Measurements from ENCODE around the gene RAD51D. TPM values are rescaled to one million over a fixed set of nuclear protein-coding genes. Genes with fewer than 3 reads are reported as not detected.

RAD51D gene
- polyA plus RNA-seq, 2 of the 4 experiments (the other 2 are of a cell fraction), result 18.4 to 23.8 TPM

- POLR2A ChIA-PET, result no interaction called here
- no peak for FAIRE-seq
- CTCF ChIA-PET, result interaction anchor here (1.5 to 3.3 kb wide), 2 partner anchors 9 to 11 kb away, joined by 3 to 11 read pairs; no protein-coding TSS in a partner anchor
Observed at GRCh38 chr17:35052241-35052610, 67.4 kb downstream of the RAD51D start.

GRCh38 chr17:35051579-35052240 is 68.0 kb downstream of the RAD51D start:
- H3K27ac ChIP-seq, result peak overlapping the region; percentile 23 to 29; a peak in 5 of 6 replicates
- no peaks in the 10 kb centered on the region for H3K9me3 ChIP-seq
- CTCF ChIA-PET, result interaction anchor here (1.3 to 1.5 kb wide), 3 partner anchors 8 to 68 kb away, joined by 3 to 4 read pairs (median 3); no protein-coding TSS in a partner anchor
- no peak overlapping the region for H3K4me3 ChIP-seq
- H3K4me2 ChIP-seq, result peak overlapping the region; percentile 62
- POLR2A ChIA-PET, result no interaction called here
- TF ChIP-seq JUN (IDR thresholded peaks at IDR 0.05) (no peak), MAFK (IDR thresholded peaks at IDR 0.05; ENCODE audit: partially characterized antibody) (peak; percentile 83)
- H3K4me1 ChIP-seq, result peaks cover 50% of the 10 kb centered on the region
- peak in 1 of 2 experiments; percentile 26; a peak in 3 of 6 replicates for ATAC-seq
- WGBS (ENCODE audit: missing lambda C conversion rate), result 29% methylated on average over 6 of the region's 6 CpGs
- no peak for DNase-seq (ENCODE audit: low read depth in 1 of 2, low spot score in 1 of 2)
- no peak for FAIRE-seq

More at GRCh38 chr17:35052241-35052610, 67.4 kb downstream of the RAD51D start:
- peak overlapping the region; percentile 62 for H3K4me2 ChIP-seq
- no peak for DNase-seq (ENCODE audit: low read depth in 1 of 2, low spot score in 1 of 2)
- H3K4me1 ChIP-seq, result peaks cover 44% of the 10 kb centered on the region
- no peak for ATAC-seq
- TF ChIP-seq HOXA7 (CRISPR knock-in tag; IDR thresholded peaks at IDR 0.05) (0 out of 2 replicates have a peak, but pooled peaks have one; percentile 42), CTCF (IDR thresholded peaks at IDR 0.05) (no peak)
- peak overlapping the region in 1 of 2 experiments; percentile 23; a peak in 3 of 6 replicates for H3K27ac ChIP-seq
- H3K4me3 ChIP-seq, result no peak overlapping the region
- no peaks in the 10 kb centered on the region for H3K9me3 ChIP-seq

DNA sequence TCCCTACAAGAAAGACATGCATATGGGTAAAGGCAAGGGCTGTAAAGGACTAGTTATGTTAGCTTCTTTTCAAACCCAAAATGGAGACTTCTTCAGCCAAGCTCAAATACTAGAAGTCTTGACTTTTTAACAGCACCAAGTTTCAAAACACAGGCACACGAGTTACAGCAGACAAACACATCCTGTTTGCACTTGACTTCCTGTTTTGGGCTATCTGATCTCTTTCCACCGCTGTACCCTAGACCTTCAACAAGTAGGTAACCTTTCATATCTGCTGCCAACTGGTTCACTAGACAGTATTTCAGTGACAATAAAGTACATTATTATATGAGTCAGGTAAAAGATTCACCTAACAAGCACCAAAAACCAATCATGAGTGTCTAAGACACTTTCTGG is 68.5 kb downstream of the RAD51D start:
- TF ChIP-seq ZNF302 (CRISPR knock-in tag; IDR thresholded peaks at IDR 0.05), result no peak
- no peak for TF ChIP-seq HMGXB4 (CRISPR knock-in tag; IDR thresholded peaks at IDR 0.05; ENCODE audit: borderline replicate concordance)
- TF ChIP-seq CHD2 (IDR thresholded peaks at IDR 0.05; ENCODE audit: low read length, partially characterized antibody), result no peak
- no peak for TF ChIP-seq FOXS1 (CRISPR knock-in tag; IDR thresholded peaks at IDR 0.05)
- TF ChIP-seq NPAS2 (CRISPR knock-in tag; IDR thresholded peaks at IDR 0.05; ENCODE audit: borderline replicate concordance), result no peak
- TF ChIP-seq HEYL (CRISPR knock-in tag; IDR thresholded peaks at IDR 0.05), result no peak
- no peak for TF ChIP-seq MAZ (IDR thresholded peaks at IDR 0.05; ENCODE audit: borderline replicate concordance, low read depth, low read length)
- TF ChIP-seq KDM5A (IDR thresholded peaks at IDR 0.05), result no peak
- no peak for TF ChIP-seq CEBPB (IDR thresholded peaks at IDR 0.05)
- TF ChIP-seq REST (IDR thresholded peaks at IDR 0.05), result no peak
- no peak for TF ChIP-seq HES2 (IDR thresholded peaks at IDR 0.05)
- TF ChIP-seq, protein P1, sequence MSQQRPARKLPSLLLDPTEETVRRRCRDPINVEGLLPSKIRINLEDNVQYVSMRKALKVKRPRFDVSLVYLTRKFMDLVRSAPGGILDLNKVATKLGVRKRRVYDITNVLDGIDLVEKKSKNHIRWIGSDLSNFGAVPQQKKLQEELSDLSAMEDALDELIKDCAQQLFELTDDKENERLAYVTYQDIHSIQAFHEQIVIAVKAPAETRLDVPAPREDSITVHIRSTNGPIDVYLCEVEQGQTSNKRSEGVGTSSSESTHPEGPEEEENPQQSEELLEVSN (IDR thresholded peaks at IDR 0.05; ENCODE audit: borderline replicate concordance, low read depth), result no peak
- TF ChIP-seq PHF8 (IDR thresholded peaks at IDR 0.05; ENCODE audit: borderline replicate concordance, low read depth), result no peak
- TF ChIP-seq HOXB5 (CRISPR knock-in tag; IDR thresholded peaks at IDR 0.05), result no peak
- TF ChIP-seq HOXA7 (CRISPR knock-in tag; IDR thresholded peaks at IDR 0.05), result no peak
- no peak for TF ChIP-seq RARB (CRISPR knock-in tag; IDR thresholded peaks at IDR 0.05)
- no peak for TF ChIP-seq ZFP36 (IDR thresholded peaks at IDR 0.05; ENCODE audit: borderline replicate concordance, partially characterized antibody)
- TF ChIP-seq KDM1A (IDR thresholded peaks at IDR 0.05; ENCODE audit: low read depth), result no peak
- no peak for TF ChIP-seq ZC3H11A (IDR thresholded peaks at IDR 0.05)
- TF ChIP-seq SREBF2 (IDR thresholded peaks at IDR 0.05), result no peak
- 26% methylated on average over 2 of the region's 2 CpGs for WGBS (ENCODE audit: missing lambda C conversion rate)
- CTCF ChIA-PET, result interaction anchor here (1.3 to 1.4 kb wide), 2 partner anchors 9 to 69 kb away, joined by 3 to 4 read pairs; no protein-coding TSS in a partner anchor
- Histone ChIP-seq H3K4me3 (no peak overlapping the region), H3K27ac (peak overlapping the region; percentile 23 to 29; a peak in 5 of 6 replicates), H3K4me2 (peak overlapping the region; percentile 62), H3K9me3 (no peaks in the 10 kb centered on the region), H3K4me1 (peaks cover 55% of the 10 kb centered on the region)
- POLR2A ChIA-PET, result no interaction called here
- FAIRE-seq, result no peak
- no peak for DNase-seq (ENCODE audit: low read depth in 1 of 2, low spot score in 1 of 2)
- no peak for ATAC-seq
